K562 (cell line): ENCODE data around the gene PDCD10. TPM values are rescaled to one million over a fixed set of nuclear protein-coding genes. Genes with fewer than 3 reads are reported as not detected.

Experiments
- ADNP ChIP-seq: fragments of 200-800 bp; sonication (Bioruptor generic); IDR thresholded peaks from 2 replicates; pipeline ENCODE4 v1.6.1; 2016; ENCODE audit warnings: missing genetic modification characterization, missing compliant biosample characterization
- BCL6 ChIP-seq: fragments of 250-450 bp; sonication (Bioruptor Pico); IDR thresholded peaks from 2 replicates; pipeline ENCODE4 v1.4.0; 2020
- COPS2 ChIP-seq: fragments of 450-650 bp; conservative IDR thresholded peaks from 2 replicates; pipeline ENCODE4 v1.6.1; 2016; ENCODE audit warnings: mild to moderate bottlenecking, moderate library complexity
- CREBBP ChIP-seq: IDR thresholded peaks from one replicate; pipeline ENCODE4 v1.6.1; 2012; ENCODE audit warnings: low read depth, mild to moderate bottlenecking, control low read depth, inconsistent platforms, low read length
- EP300 ChIP-seq: IDR thresholded peaks from 2 replicates; pipeline ENCODE4 v1.6.1; 2012; ENCODE audit warnings: low read length, improper control_type of control experiment
- EZH2 ChIP-seq: IDR thresholded peaks from 2 replicates; pipeline ENCODE4 v1.6.1; 2012; ENCODE audit warnings: low read depth, mild to moderate bottlenecking, inconsistent platforms, low read length, borderline replicate concordance
- GTF2F1 ChIP-seq: IDR thresholded peaks from 2 replicates; pipeline ENCODE4 v1.6.1; 2011; ENCODE audit warnings: low read depth, low read length, improper control_type of control experiment
- JUND ChIP-seq, 2 experiments: IDR thresholded peaks; 2 replicates in 1 of 2; 3 replicates in 1 of 2; pipeline ENCODE4 v1.6.1; 2011; ENCODE audit warnings: borderline replicate concordance in 2 of 2, low read depth in 2 of 2, low read length in 2 of 2, improper control_type of control experiment in 1 of 2, missing biosample characterization in 1 of 2, missing genetic modification characterization in 1 of 2, missing genetic modification reagents in 1 of 2
- KDM4B ChIP-seq, 2 experiments: fragments of 450-650 bp in 1 of 2; sonication (generic) in 1 of 2; IDR thresholded peaks; 2 replicates each; pipeline ENCODE4 v1.6.1; 2016 to 2017; ENCODE audit warnings: borderline replicate concordance in 2 of 2, antibody characterized with exemption in 1 of 2, low read depth in 1 of 2, mild to moderate bottlenecking in 1 of 2
- MCM7 ChIP-seq, 2 experiments: fragments of 450-650 bp; IDR thresholded peaks; 2 replicates each; pipeline ENCODE4 v1.6.1; 2016 to 2018
- MNT ChIP-seq, 2 experiments: fragments of 450-650 bp; conservative IDR thresholded peaks; 2 replicates each; pipeline ENCODE4 v1.6.1; 2017; ENCODE audit warnings: mild to moderate bottlenecking in 2 of 2, moderate library complexity in 2 of 2
- MTA1 ChIP-seq: fragments of 450-650 bp; IDR thresholded peaks from 2 replicates; pipeline ENCODE4 v1.6.1; 2017; ENCODE audit warnings: borderline replicate concordance
- NRF1 ChIP-seq, 2 experiments: fragments of 450-650 bp; IDR thresholded peaks in 1 of 2; conservative IDR thresholded peaks in 1 of 2; 2 replicates each; pipeline ENCODE4 v1.6.1; 2014; ENCODE audit warnings: mild to moderate bottlenecking in 2 of 2
- PPARD ChIP-seq: fragments of 250-450 bp; sonication (Bioruptor Pico); IDR thresholded peaks from 2 replicates; pipeline ENCODE4 v1.8.0; 2022; ENCODE audit warnings: inconsistent platforms, mild to moderate bottlenecking, moderate library complexity
- PRPF4 ChIP-seq: fragments of 200-400 bp; formaldehyde crosslinking; IDR thresholded peaks from one replicate; pipeline ENCODE4 v1.6.1; 2017; ENCODE audit warnings: low read length, low read depth, mild to moderate bottlenecking; ENCODE audit not compliant: insufficient read depth, poor library complexity, severe bottlenecking
- RBM15 ChIP-seq: fragments of 200-400 bp; formaldehyde crosslinking; IDR thresholded peaks from 2 replicates; pipeline ENCODE4 v1.6.1; 2018; ENCODE audit warnings: mild to moderate bottlenecking, low read length, moderate library complexity; ENCODE audit not compliant: insufficient read depth
- SAP30 ChIP-seq: fragments of 200-600 bp; sonication (generic); IDR thresholded peaks from 2 replicates; pipeline ENCODE4 v1.6.1; 2012; ENCODE audit warnings: borderline replicate concordance, low read depth, mild to moderate bottlenecking, moderate library complexity, low read length, control low read depth, inconsistent platforms; ENCODE audit not compliant: insufficient read depth, poor library complexity, severe bottlenecking
- TBL1XR1 ChIP-seq, 2 experiments: IDR thresholded peaks; 2 replicates each; pipeline ENCODE4 v1.6.1; 2012; ENCODE audit warnings: improper control_type of control experiment in 2 of 2, low read length in 2 of 2, mild to moderate bottlenecking in 1 of 2
- TCFL5 ChIP-seq: fragments of 250-450 bp; sonication (Bioruptor Pico); conservative IDR thresholded peaks from 2 replicates; pipeline ENCODE4 v1.6.1; 2021; ENCODE audit warnings: mild to moderate bottlenecking, moderate library complexity, matching md5 sums
- U2AF1 ChIP-seq: fragments of 200-400 bp; formaldehyde crosslinking; optimal IDR thresholded peaks from 2 replicates; pipeline ENCODE3; 2017; ENCODE audit warnings: mild to moderate bottlenecking, low read depth, low read length, moderate library complexity
- VEZF1 ChIP-seq: fragments of 200-800 bp; sonication (Bioruptor generic); IDR thresholded peaks from 2 replicates; pipeline ENCODE4 v1.6.1; 2017; ENCODE audit warnings: missing genetic modification characterization, missing compliant biosample characterization
- ZEB2 ChIP-seq: fragments of 450-650 bp; IDR thresholded peaks from 2 replicates; pipeline ENCODE4 v1.6.1; 2016
- ZNF395 ChIP-seq: fragments of 200-800 bp; sonication (Bioruptor generic); IDR thresholded peaks from 2 replicates; pipeline ENCODE4 v1.6.1; 2017; ENCODE audit warnings: missing genetic modification characterization, missing compliant biosample characterization
- polyA plus RNA-seq, 8 experiments: library from polyadenylated mRNA; depleted of rRNA in 4 of 8; stranded (reverse) in 5 of 8; unstranded in 3 of 8; fragments of >200 nt; fragmentation: Nextera tagmentation in 2 of 8; fragmentation: Illumina TruSeq in 1 of 8; extraction: Ambion mirVana in 2 of 8; extraction: Trizol in 1 of 8; gene quantifications; 2 replicates each; pipeline versions ENCODE4 v1.2.1 to v1.2.3, GENCODE V29; 2011 to 2014; ENCODE audit warnings: inconsistent platforms in 1 of 8, missing spikeins in 1 of 8
- total RNA-seq, 7 experiments: library from RNA; depleted of rRNA in 6 of 7; stranded (reverse); fragments of >200 nt in 6 of 7; fragmentation: Illumina TruSeq in 2 of 7; extraction: Trizol in 2 of 7; gene quantifications; 2 replicates each; pipeline versions ENCODE4 v1.2.1 to v1.2.3, GENCODE V29; 2011 to 2021; ENCODE audit warnings: low replicate concordance in 1 of 7

The PDCD10 gene
- total and polyA plus RNA-seq, 9 of the 15 experiments (the other 6 are each of a cell fraction or from before 2014, with no cell fraction given) = 121 to 476 (median 232) TPM

GRCh38 chr3:167734498-167735232, at the start of gene PDCD10 (continued):
- TF ChIP-seq COPS2 (no peak), PPARD (CRISPR knock-in tag) (no peak), ZEB2 (peak; percentile 95), BCL6 (no peak), SAP30 (peak; percentile 27), MTA1 (no peak), EP300 (no peak), EZH2 (no peak), KDM4B (IDR thresholded peaks at IDR 0.05; ENCODE audit: borderline replicate concordance in 2 of 2, low read depth in 1 of 2) (peak in 1 of 2 experiments; percentile 46; a peak in 1 of 4 replicates), VEZF1 (CRISPR knock-in tag) (peak; percentile 76), U2AF1 (no peak), PRPF4 (no peak), GTF2F1 (0 out of 2 replicates have a peak, but pooled peaks have one; percentile 16), JUND (IDR thresholded peaks at IDR 0.05; ENCODE audit: borderline replicate concordance, low read depth, low read length) (peak; percentile 42; the same call in 1 of the 2 replicates), JUND (tag; IDR thresholded peaks at IDR 0.05; ENCODE audit: borderline replicate concordance, low read depth, low read length) (no peak), NRF1 (conservative IDR thresholded peaks at IDR 0.05 in 1 of 2, IDR thresholded peaks at IDR 0.05 in 1 of 2) (peak; percentile 86 to 88), MNT (conservative IDR thresholded peaks at IDR 0.05) (peak; percentile 43 to 71; a peak in 2 of 4 replicates), ZNF395 (CRISPR knock-in tag) (peak; percentile 31; the same call in 1 of the 2 replicates), MCM7 (IDR thresholded peaks at IDR 0.05) (no peak), RBM15 (no peak), TBL1XR1 (IDR thresholded peaks at IDR 0.05; ENCODE audit: low read length in 2 of 2) (no peak; a peak in 1 of 4 replicates), TCFL5 (CRISPR knock-in tag) (no peak), ADNP (tag) (no peak), CREBBP (no peak)
